Esophagus squamous epithelium (tissue), 5 donors: ENCODE results near the gene RELN. TPM values are rescaled to one million over a fixed set of nuclear protein-coding genes. Genes with fewer than 3 reads are reported as not detected.

Experiments used
- DNase-seq: peaks from one replicate; lab custom pipeline; 2025; lab: John Stamatoyannopoulos, UW
- H3K27ac ChIP-seq, 4 donors: fragments of 200-600 bp; sonication (generic); one replicate each; pipeline ENCODE4 v1.5.1; 2016 to 2019; ENCODE audit warnings: mild to moderate bottlenecking in 1 of 4
- H3K27me3 ChIP-seq, 4 donors: fragments of 200-600 bp; sonication (generic); 1 replicate in 3 of 4; 2 replicates in 1 of 4; pipeline versions ENCODE4 v1.5.1 to v1.6.0; 2017 to 2021; ENCODE audit warnings: antibody characterized with exemption in 1 of 4
- H3K36me3 ChIP-seq, 3 donors: fragments of 200-600 bp; sonication (generic); one replicate each; pipeline ENCODE4 v1.5.1; 2016 to 2019
- H3K4me1 ChIP-seq, 3 donors: fragments of 200-600 bp; sonication (generic); one replicate each; pipeline ENCODE4 v1.5.1; 2017 to 2019
- H3K4me3 ChIP-seq, 4 donors: fragments of 200-600 bp; sonication (generic); 1 replicate in 3 of 4; 2 replicates in 1 of 4; pipeline ENCODE4 v1.5.1; 2016 to 2019; ENCODE audit warnings: mild to moderate bottlenecking in 2 of 4, moderate library complexity in 1 of 4
- H3K9me3 ChIP-seq, 3 donors: fragments of 200-600 bp; sonication (generic); one replicate each; pipeline ENCODE4 v1.5.1; 2016 to 2019
- CTCF ChIP-seq, 6 experiments: fragments of 450-650 bp in 4 of 6; fragments of 200-600 bp in 2 of 6; sonication (generic) in 2 of 6; IDR thresholded peaks; one replicate each; pipeline ENCODE4 v1.5.1; 2016 to 2019; ENCODE audit warnings: antibody characterized with exemption in 6 of 6, mild to moderate bottlenecking in 4 of 6, moderate library complexity in 4 of 6
- POLR2A ChIP-seq, 4 donors: fragments of 450-650 bp; IDR thresholded peaks; one replicate each; pipeline ENCODE4 v1.6.1; 2017; ENCODE audit warnings: antibody characterized with exemption in 4 of 4, mild to moderate bottlenecking in 4 of 4, moderate library complexity in 3 of 4
- WGBS, 2 donors: methylation state at CpG; one replicate each; pipeline ENCODE4 v1.1.5; 2018; 5-methylcytosine and 5-hydroxymethylcytosine counted together
- intact Hi-C: fragments of 100-400 bp; cut with DNase I; formaldehyde crosslinking; loops from one replicate; pipeline ENCODE4 v1.15.0; 2022
- total RNA-seq, 4 donors: library from RNA; depleted of rRNA; stranded (reverse); fragments of >200 nt; gene quantifications; one replicate each; pipeline ENCODE4 v1.1.0, GENCODE V29; 2016
- donor health status: DM: yes; HTN: yes; CAD: no.

The RELN gene
- total RNA-seq, 4 donors from 2014 or later = 0.68 to 6.5 (median 1.00) TPM

GRCh38 chr7:103540338-103540737 is 449.1 kb downstream of the RELN start:
- intact Hi-C loops = no loop called here
- H3K27me3 ChIP-seq = no peaks in the 10 kb centered on the region
- H3K4me3 ChIP-seq = no peak overlapping the region
- H3K36me3 ChIP-seq = no peaks in the 10 kb centered on the region
- H3K27ac ChIP-seq = no peak overlapping the region
- TF ChIP-seq CTCF (IDR thresholded peaks at IDR 0.05) (no peak), POLR2A (IDR thresholded peaks at IDR 0.05) (no peak)
- WGBS, 2 donors = 71 to 75% methylated on average over 7 of the region's 7 CpGs
- no peaks in the 10 kb centered on the region for H3K9me3 ChIP-seq
- H3K4me1 ChIP-seq = no peaks in the 10 kb centered on the region
- DNase-seq = no peak

GRCh38 chr7:103539875-103540274 is 449.6 kb downstream of the RELN start:
- no peak for TF ChIP-seq CTCF (IDR thresholded peaks at IDR 0.05)
- TF ChIP-seq POLR2A (IDR thresholded peaks at IDR 0.05) = no peak
- H3K36me3 ChIP-seq = no peaks in the 10 kb centered on the region
- intact Hi-C loops = no loop called here
- no peak overlapping the region for H3K27ac ChIP-seq
- H3K4me1 ChIP-seq = no peaks in the 10 kb centered on the region
- no peaks in the 10 kb centered on the region for H3K9me3 ChIP-seq
- WGBS, 2 donors = 85 to 91% methylated on average over 8 of the region's 8 CpGs
- no peaks in the 10 kb centered on the region for H3K27me3 ChIP-seq
- no peak for DNase-seq
- H3K4me3 ChIP-seq = no peak overlapping the region

- intact Hi-C loops = no loop called here
These were observed 450.3 kb downstream of the RELN start for GRCh38 chr7:103538964-103539709.

GRCh38 chr7:103533761-103534160 is 455.7 kb downstream of the RELN start:
- TF ChIP-seq CTCF (IDR thresholded peaks at IDR 0.05) (no peak), POLR2A (IDR thresholded peaks at IDR 0.05) (no peak)
- H3K27me3 ChIP-seq = no peaks in the 10 kb centered on the region
- no peaks in the 10 kb centered on the region for H3K9me3 ChIP-seq
- no peaks in the 10 kb centered on the region for H3K36me3 ChIP-seq
- no peak overlapping the region for H3K4me3 ChIP-seq
- 64 to 67% methylated on average over 4 of the region's 4 CpGs for WGBS, 2 donors
- H3K4me1 ChIP-seq = no peaks in the 10 kb centered on the region
- no peak for DNase-seq
- H3K27ac ChIP-seq = no peak overlapping the region
- intact Hi-C loops = no loop called here

More at GRCh38 chr7:103538964-103539709, 450.3 kb downstream of the RELN start:
- no peak overlapping the region for H3K4me3 ChIP-seq
- WGBS, 2 donors = 60 to 62% methylated on average over 11 of the region's 11 CpGs
- no peaks in the 10 kb centered on the region for H3K4me1 ChIP-seq
- H3K9me3 ChIP-seq = no peaks in the 10 kb centered on the region
- no peak for DNase-seq
- TF ChIP-seq CTCF (IDR thresholded peaks at IDR 0.05) (no peak), POLR2A (IDR thresholded peaks at IDR 0.05) (no peak)
- no peaks in the 10 kb centered on the region for H3K27me3 ChIP-seq
- no peaks in the 10 kb centered on the region for H3K36me3 ChIP-seq
- H3K27ac ChIP-seq = no peak overlapping the region

GRCh38 chr7:103532955-103533354 is 456.5 kb downstream of the RELN start:
- no peaks in the 10 kb centered on the region for H3K36me3 ChIP-seq
- TF ChIP-seq POLR2A (IDR thresholded peaks at IDR 0.05) (no peak), CTCF (IDR thresholded peaks at IDR 0.05) (no peak)
- no peaks in the 10 kb centered on the region for H3K27me3 ChIP-seq
- no peak overlapping the region for H3K27ac ChIP-seq
- intact Hi-C loops = no loop called here
- no peak for DNase-seq
- H3K4me3 ChIP-seq = no peak overlapping the region
- H3K4me1 ChIP-seq = no peaks in the 10 kb centered on the region
- H3K9me3 ChIP-seq = no peaks in the 10 kb centered on the region
- 65 to 73% methylated on average over 5 of the region's 5 CpGs for WGBS, 2 donors
